ENCODE results near the gene PHF2.

Gene PHF2

DNA sequence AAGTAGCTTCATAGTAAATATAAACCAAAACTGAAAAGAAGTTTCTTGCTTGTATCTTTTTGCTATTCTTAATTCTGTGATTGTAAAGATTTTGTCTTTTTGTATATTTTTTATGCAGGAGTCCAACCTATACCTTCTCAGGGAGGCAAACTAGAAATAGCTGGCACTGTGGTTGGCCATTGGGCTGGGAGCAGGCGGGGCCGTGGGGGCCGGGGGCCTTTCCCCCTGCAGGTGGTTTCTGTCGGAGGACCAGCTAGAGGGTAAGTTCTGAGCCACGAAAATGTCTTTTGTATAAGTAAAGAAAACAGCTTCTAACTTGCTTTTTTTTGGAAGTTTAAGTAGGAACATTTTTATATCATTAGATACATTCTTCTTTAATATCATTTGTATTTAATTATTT is 15.4 kb upstream of the PHF2 start:
- Mint-ChIP-seq H3K4me3 (no peak overlapping the region), H3K36me3 (peaks cover 10% of the 10 kb centered on the region), H3K4me1 (peaks cover 11% of the 10 kb centered on the region), H3K27me3 (no peaks in the 10 kb centered on the region), H3K27ac (no peak overlapping the region), H3K9me3 (no peaks in the 10 kb centered on the region)

DNA sequence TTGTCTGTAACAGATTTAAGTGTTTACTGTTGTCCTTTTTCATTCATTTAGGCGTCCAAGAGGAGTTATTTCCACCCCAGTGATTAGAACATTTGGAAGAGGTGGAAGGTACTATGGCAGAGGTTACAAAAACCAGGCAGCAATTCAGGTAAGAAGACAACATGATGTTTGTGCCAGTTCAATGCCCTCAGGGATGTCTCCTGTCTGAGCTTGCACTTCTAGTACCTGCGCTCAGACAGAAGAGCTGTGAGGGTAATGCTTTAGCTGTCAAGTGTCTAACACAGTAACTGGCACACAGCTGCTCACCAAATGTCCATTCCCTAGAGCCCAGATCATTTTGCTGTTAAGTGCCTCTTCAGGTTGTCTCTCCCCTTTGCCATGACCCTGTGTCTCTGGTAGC is 14.2 kb upstream of the PHF2 start:
- Mint-ChIP-seq H3K9me3 (no peaks in the 10 kb centered on the region), H3K4me1 (peaks cover 15% of the 10 kb centered on the region), H3K27me3 (no peaks in the 10 kb centered on the region), H3K27ac (no peak overlapping the region), H3K36me3 (peaks cover 9% of the 10 kb centered on the region), H3K4me3 (no peak overlapping the region)

DNA sequence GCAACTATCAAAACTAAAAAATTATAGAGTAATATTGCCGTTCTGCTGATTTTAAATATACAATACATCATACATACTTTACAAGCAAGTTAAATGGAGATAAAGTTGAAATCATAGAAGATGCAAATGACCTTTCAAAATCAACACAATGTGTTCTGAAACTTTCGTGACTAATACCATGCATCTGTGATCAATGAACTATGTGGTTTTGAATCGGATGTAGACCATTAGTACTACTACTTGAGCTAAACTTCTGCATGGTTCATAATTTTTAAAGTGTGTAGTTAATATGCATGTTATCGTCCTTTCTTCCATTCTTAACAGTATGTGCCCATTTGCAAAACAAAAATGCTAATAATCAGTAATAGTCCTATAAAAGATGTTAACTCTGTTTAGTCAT is 11.3 kb upstream of the PHF2 start:
- Mint-ChIP-seq H3K4me1 (peaks cover 21% of the 10 kb centered on the region), H3K36me3 (peaks cover 6% of the 10 kb centered on the region), H3K4me3 (no peak overlapping the region), H3K9me3 (no peaks in the 10 kb centered on the region), H3K27ac (peak overlapping the region; percentile 51), H3K27me3 (no peaks in the 10 kb centered on the region)

DNA sequence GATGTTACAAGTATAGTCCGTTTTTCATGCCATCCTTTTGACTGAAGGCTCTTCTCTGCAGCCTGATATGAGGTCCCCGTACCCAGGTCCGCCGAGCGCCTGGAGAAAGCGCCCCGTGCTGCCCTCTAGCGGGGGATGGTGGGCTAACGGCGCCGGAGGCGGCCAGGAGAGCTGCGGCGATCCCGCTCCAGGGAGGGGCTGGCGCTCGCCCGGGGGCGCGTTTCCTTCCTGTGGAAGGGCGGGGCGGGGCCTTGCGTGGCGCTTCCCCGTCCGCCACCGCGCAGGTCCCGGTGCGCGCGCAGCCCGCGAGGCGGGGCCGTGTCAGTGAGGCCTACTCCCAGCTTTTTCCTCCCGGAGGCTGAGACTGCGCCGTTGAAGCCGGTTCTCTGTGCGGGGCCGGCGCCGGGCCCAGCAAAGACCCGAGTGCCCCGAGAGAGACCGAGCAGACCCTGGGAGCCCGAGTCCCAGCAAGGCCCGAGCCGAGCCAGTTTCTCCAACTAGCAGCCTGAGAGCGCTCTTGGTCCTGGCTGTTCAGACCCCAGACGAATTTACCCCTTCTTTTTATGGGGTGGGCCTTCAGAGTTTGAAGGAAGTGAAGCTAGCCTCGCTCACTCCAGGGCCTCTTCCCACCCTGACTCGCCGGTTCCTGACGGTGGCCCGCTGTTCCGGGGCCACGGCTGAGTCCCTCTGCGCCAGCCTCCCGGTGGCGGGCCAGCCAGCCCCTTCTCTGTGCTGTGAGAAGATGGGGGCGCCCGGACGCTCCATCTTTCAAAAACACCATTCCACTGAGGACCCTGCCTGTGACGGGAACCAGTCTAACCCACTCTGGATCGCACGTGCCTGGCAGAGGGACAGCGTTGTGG is 9.7 kb upstream of the PHF2 start:
- peaks cover 21% of the 10 kb centered on the region for H3K4me1 Mint-ChIP-seq
- no peaks in the 10 kb centered on the region for H3K27me3 Mint-ChIP-seq
- peak overlapping the region; percentile 89 for H3K4me3 Mint-ChIP-seq
- H3K36me3 Mint-ChIP-seq = peaks cover 8% of the 10 kb centered on the region
- H3K27ac Mint-ChIP-seq = peak overlapping the region; percentile 95
- H3K9me3 Mint-ChIP-seq = no peaks in the 10 kb centered on the region

DNA sequence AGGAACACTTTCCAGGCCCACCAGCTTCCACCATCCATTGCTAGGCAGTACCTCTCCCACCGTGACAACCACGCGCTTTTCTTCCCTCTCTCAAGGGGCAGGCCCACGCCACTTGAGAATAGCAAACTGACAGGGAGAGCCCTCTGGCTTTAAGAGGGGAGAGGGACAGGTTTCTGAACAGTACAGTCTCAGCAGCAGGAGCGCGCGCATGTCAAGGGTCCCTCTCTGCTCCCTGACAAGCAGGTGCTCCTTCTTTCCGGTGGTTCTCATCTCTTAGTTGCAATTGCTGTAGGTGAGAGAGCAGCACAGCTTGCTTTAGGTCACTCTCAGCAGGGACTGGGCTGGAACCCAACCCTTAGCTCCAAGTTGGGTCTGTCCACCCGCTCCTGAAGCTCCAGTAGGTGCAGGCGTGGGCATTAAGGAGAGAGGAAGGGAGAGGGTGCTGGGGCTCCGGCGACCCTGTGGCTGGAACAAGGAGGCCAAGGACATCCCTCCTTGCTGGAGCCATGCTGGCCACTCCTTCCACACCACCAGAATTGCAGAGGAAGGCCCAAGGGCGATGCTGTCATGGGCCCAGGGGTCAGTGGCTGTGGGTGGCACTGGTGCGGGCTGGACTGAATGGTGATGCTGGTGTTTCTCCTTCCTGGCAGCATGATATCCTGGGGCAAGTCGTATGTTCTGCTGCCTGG is 9.0 kb upstream of the PHF2 start:
- H3K36me3 Mint-ChIP-seq = peaks cover 6% of the 10 kb centered on the region
- no peaks in the 10 kb centered on the region for H3K27me3 Mint-ChIP-seq
- peak overlapping the region; percentile 95 for H3K27ac Mint-ChIP-seq
- H3K4me1 Mint-ChIP-seq = peaks cover 21% of the 10 kb centered on the region
- H3K4me3 Mint-ChIP-seq = peak overlapping the region; percentile 89
- H3K9me3 Mint-ChIP-seq = no peaks in the 10 kb centered on the region

DNA sequence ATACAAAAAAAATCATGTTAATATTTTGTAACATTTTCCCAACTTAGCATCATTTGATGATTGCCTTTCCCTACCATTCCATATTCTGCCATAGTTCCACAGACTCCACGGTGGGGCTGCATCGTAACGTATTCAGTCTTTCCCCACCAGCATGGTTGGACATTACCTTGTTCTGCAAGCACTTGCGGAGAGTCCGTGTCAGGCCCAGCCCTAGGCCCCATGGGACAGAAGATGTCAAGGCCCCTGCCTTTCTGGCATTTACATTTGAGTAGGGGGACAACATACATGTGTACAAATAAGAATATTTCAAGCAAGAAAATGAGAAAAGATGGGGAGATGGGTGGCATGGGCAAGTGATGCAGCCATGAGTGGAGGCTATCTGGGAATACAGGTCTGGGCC is 8.2 kb upstream of the PHF2 start:
- H3K27me3 Mint-ChIP-seq = no peaks in the 10 kb centered on the region
- H3K27ac Mint-ChIP-seq = no peak overlapping the region
- no peaks in the 10 kb centered on the region for H3K9me3 Mint-ChIP-seq
- H3K36me3 Mint-ChIP-seq = peaks cover 6% of the 10 kb centered on the region
- H3K4me3 Mint-ChIP-seq = no peak overlapping the region
- H3K4me1 Mint-ChIP-seq = peaks cover 21% of the 10 kb centered on the region

DNA sequence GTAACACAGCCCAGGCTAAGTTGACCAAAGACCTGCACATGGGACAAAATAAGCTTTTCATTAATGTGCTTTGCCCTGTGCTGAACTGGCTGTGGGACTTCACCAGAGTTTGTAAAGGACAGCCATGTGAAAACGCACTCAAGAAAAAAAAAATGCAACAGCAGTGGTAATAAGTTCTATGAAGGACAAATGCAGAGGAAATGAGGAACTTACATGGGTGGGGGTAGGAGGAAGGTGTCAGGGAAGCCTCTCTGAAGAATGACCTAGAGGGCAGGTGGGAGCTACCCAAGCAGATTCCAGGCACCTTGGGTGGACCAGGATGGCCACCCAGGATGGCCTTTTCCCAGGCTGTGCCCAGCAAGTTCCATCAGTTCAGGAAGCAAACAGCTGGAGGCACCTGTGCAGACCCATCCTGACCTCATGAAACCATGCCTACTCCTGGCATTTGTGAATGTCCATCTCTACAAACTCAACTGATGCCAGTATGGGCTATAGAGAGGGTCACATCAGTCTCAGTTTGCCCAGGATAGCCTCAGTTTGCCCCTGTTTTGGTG is 6.7 kb upstream of the PHF2 start:
- no peaks in the 10 kb centered on the region for H3K27me3 Mint-ChIP-seq
- peaks cover 21% of the 10 kb centered on the region for H3K4me1 Mint-ChIP-seq
- peaks cover 2% of the 10 kb centered on the region for H3K36me3 Mint-ChIP-seq
- peak overlapping the region; percentile 11 for H3K4me3 Mint-ChIP-seq
- no peak overlapping the region for H3K27ac Mint-ChIP-seq
- H3K9me3 Mint-ChIP-seq = no peaks in the 10 kb centered on the region

DNA sequence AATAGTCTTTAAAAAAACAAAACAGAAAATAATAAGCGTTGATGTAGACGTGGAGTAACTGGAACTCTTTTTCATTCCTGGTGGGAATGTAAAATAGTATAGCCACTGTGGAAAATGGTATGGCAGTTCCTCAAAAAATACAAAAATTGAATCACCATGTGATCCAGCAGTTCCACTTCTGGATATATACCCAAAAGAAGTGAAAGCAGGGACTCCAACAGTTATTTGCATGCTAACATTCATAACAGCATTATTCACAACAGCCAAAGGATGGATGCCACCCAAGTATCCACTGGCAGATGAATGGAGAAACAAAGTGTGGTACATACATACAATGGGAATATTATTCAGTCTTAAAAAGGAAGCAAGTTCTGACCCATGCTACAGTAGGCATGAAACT is 4.2 kb upstream of the PHF2 start:
- Mint-ChIP-seq H3K9me3 (no peaks in the 10 kb centered on the region), H3K4me3 (no peak overlapping the region), H3K27ac (no peak overlapping the region), H3K36me3 (peaks cover 2% of the 10 kb centered on the region), H3K4me1 (peaks cover 16% of the 10 kb centered on the region), H3K27me3 (no peaks in the 10 kb centered on the region)

DNA sequence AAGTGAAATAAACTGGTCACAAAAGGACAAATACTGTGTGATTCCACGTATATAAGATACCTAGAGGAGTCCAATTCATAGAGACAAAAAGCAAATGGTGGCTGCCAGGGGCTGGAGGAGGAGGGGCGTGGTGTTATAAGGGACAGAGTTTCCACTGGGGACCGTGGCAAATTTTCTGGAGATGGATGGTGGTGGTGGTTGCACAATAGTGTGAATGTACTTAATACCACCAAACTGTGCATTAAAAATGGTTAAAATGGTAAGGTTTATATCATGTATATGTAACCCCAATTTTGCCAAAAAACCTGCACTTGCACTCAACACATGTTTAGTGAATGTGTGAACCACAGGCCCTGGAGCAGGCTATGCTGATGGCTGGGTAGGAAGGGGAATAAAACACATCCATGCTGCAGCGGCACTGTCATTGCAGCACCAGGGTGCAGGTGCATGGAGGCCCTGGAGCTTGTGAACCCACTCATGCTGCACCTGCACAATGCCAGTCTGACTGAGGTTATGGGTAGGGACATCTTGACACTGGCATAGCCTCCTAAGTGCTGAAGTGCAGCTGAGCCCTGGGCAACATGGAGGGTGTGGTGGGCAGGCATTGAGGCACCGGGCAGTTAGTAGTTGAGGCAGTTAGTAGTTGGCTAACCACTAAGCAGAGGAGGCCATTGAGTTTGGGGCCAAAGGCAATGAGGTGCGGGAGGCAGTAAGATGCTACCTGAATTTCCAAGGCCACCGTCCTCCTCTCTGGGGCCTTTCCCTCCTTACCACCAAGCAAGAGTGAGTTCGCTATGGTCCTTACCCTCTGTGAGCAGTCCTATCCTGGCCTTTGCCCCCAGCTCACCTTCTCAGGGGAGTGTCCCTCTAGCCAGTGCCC is 3.5 kb upstream of the PHF2 start:
- H3K4me3 Mint-ChIP-seq = no peak overlapping the region
- H3K27me3 Mint-ChIP-seq = no peaks in the 10 kb centered on the region
- no peaks in the 10 kb centered on the region for H3K9me3 Mint-ChIP-seq
- H3K4me1 Mint-ChIP-seq = peaks cover 15% of the 10 kb centered on the region
- no peak overlapping the region for H3K27ac Mint-ChIP-seq
- peaks cover 2% of the 10 kb centered on the region for H3K36me3 Mint-ChIP-seq

DNA sequence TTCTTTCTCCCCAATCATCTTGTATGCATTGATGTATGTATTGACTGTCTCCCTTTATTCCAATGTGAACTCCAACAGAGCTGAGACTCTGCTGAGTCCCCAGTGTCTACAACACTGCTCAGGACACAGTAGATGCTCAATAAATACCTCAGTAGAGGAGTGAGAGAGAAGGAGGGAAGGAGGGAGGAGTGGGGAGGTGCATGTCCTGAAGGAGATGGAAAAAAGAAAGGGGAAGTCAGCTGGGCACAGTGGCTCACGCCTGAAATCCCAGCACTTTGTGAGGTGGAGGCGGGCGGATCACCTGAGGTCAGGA is 2.9 kb upstream of the PHF2 start:
- H3K36me3 Mint-ChIP-seq = peaks cover 2% of the 10 kb centered on the region
- H3K27ac Mint-ChIP-seq = no peak overlapping the region
- peaks cover 21% of the 10 kb centered on the region for H3K4me1 Mint-ChIP-seq
- no peaks in the 10 kb centered on the region for H3K27me3 Mint-ChIP-seq
- H3K9me3 Mint-ChIP-seq = no peaks in the 10 kb centered on the region
- H3K4me3 Mint-ChIP-seq = no peak overlapping the region

DNA sequence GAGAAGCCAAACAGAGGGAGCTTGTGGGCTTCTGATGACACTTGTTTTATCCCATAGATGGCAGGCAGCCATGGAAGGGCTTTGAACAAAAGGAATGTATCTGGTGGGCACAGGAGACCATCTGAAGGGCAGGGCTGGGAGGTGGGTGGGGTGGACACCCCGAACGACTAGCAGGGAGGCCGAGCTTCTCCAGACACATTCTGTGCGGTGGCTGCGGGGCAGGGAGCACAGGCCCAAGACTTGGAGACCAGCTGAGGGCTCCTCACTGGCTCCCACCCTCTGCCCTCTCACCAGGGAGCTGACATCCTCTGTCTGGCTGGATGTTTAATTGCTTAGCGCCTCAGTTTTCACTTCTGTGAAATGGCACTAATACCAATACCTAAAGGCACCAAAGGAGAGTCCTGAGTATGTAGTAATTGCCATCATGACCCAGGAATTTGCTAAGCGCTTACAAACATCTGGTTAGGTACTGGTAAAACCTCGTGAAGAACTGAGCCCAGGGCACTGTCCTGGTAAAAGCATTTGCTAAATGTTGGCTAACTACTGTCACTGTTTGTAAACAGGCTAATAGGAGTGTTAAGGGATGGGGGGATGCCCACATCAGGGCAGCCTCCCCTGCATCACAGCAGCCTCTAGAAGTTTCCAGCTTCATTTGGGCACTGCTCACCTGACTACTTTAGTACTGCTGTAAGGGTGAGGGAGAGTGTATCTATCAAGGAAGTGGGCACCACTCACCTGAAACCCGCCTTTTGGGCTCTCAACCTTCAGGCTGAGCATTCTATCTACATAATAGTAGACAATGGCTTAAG is 2.1 kb upstream of the PHF2 start:
- Mint-ChIP-seq H3K27ac (no peak overlapping the region), H3K27me3 (no peaks in the 10 kb centered on the region)

DNA sequence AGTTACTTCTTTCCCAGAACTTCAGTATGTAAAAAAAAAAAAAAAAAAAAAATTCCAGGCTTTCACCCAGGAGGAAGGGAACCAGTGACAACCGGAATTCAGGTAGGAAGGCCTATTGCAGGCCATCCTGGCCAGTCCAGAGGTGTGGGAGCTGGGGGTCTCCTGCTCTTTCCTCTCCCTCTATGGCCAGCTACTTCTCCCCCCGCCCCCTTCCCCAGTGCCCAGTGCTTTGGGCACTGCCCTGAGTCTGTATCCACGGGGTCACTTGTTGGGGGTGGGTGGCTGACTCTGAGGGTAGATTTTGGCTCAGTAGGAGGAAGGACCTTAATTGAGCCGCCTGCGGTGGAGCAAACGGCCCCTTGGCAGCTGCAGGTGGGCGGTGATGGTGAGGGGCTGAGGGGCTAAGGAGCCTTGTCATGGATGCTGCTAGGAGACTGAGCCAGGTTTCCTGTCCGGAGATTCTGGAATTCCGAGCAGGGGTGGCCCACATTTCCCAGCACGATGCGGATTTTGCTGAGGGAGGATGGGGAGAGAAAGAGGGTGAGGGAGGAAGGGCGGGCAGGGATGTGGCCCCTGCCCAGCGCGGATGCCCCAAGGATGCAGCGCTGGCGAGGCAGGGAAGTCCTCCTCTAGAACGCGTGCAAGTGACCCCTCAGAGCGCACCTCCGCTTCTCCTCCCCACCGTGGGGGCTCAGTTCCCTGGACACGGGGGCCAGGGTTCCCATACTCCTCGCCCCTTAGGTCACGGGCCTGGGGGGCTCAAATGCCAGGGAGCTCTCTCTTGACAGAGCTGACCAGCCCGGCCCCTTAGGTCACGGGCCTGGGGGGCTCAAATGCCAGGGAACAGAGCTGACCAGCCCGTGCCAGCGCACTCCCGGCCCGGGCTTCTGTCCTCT is 1.2 kb upstream of the PHF2 start:
- Mint-ChIP-seq H3K27ac (no peak overlapping the region), H3K9me3 (no peaks in the 10 kb centered on the region), H3K27me3 (no peaks in the 10 kb centered on the region), H3K4me1 (peaks cover 38% of the 10 kb centered on the region), H3K4me3 (peak overlapping the region; percentile 87), H3K36me3 (peaks cover 2% of the 10 kb centered on the region)

More for the DNA sequence above, 2.1 kb upstream of the PHF2 start:
- Mint-ChIP-seq H3K4me1 (peaks cover 29% of the 10 kb centered on the region), H3K4me3 (peak overlapping the region; percentile 11), H3K9me3 (no peaks in the 10 kb centered on the region), H3K36me3 (peaks cover 2% of the 10 kb centered on the region)

DNA sequence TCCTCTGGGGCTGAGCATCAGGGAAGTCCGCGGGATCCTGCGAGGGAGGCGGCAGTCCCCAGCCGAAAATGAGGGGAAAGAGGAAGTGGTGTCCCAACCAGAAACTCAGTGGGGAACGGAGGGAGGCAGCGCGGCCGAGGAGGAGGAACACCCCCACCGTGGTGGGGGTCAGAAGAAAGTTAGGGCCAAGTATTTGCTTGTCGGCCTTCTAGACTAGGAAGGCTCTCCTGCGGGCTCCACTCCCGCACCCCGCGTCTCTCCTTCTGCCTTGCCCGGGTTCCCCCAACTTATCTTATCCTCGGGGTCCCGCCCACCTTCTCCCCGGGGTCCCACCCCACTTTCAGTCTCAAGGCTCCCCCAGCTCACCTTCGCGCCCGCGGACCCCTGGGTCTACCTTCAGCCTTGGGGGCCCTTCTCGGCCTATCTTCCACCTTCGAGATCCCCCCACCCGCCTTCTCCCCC is 557 bp upstream of the PHF2 start:
- H3K27ac Mint-ChIP-seq = peak overlapping the region; percentile 65
- peaks cover 44% of the 10 kb centered on the region for H3K4me1 Mint-ChIP-seq
- no peaks in the 10 kb centered on the region for H3K27me3 Mint-ChIP-seq
- H3K9me3 Mint-ChIP-seq = no peaks in the 10 kb centered on the region
- no peaks in the 10 kb centered on the region for H3K36me3 Mint-ChIP-seq
- H3K4me3 Mint-ChIP-seq = peak overlapping the region; percentile 87
